Activated CD4-positive, alpha-beta T cell treated with anti-CD3 and anti-CD28 coated beads for 36 hours (primary cell): Measurements from ENCODE around the gene PAX3. TPM values are rescaled to one million over a fixed set of nuclear protein-coding genes. Genes with fewer than 3 reads are reported as not detected.

Source experiments
- ATAC-seq: fragments of 200-7000 bp; cut with Tn5 transposase; one replicate; pipeline ENCODE4 v1.10.0; 2021; ENCODE audit warnings: mild to moderate bottlenecking, moderate library complexity
- CTCF ChIA-PET: fragments of 350-600 bp; sonication (Branson Sonifier 250); formaldehyde crosslinking; loops from one replicate; lab custom pipeline; 2021; ENCODE audit warnings: antibody characterized with exemption; lab: Charles Lee
- POLR2A ChIA-PET: fragments of 350-600 bp; sonication (Branson Sonifier 250); formaldehyde crosslinking; loops from one replicate; lab custom pipeline; 2021; ENCODE audit warnings: antibody characterized with exemption, inconsistent platforms; lab: Charles Lee
- DNase-seq: peaks from one replicate; pipeline ENCODE4 v3.0.0-alpha.2; 2020
- H3K27ac Mint-ChIP-seq: one replicate; pipeline ENCODE4 v1.8.0; 2021; ENCODE audit warnings: mixed read lengths
- H3K27me3 Mint-ChIP-seq: one replicate; pipeline ENCODE4 v1.8.0; 2021; ENCODE audit warnings: mixed read lengths
- H3K36me3 Mint-ChIP-seq: one replicate; pipeline ENCODE4 v1.8.0; 2021; ENCODE audit warnings: low read depth, mixed read lengths
- H3K4me1 Mint-ChIP-seq: one replicate; pipeline ENCODE4 v1.8.0; 2021; ENCODE audit warnings: mixed read lengths
- H3K4me3 Mint-ChIP-seq: one replicate; pipeline ENCODE4 v1.8.0; 2021; ENCODE audit warnings: mild to moderate bottlenecking, moderate library complexity, mixed read lengths
- H3K9me3 Mint-ChIP-seq: one replicate; pipeline ENCODE4 v1.8.0; 2021; ENCODE audit warnings: low read depth, mixed read lengths
- intact Hi-C, 2 experiments: fragments of 100-400 bp; cut with DNase I in 1 of 2; cut with micrococcal nuclease in 1 of 2; formaldehyde crosslinking; loops; one replicate each; pipeline versions ENCODE4 v1.14.2 to v1.15.1; 2022 to 2024; cut with DNase I, micrococcal nuclease
- total RNA-seq, 2 experiments: library from RNA; stranded (reverse); gene quantifications; one replicate each; pipeline ENCODE4 v1.2.3, GENCODE V29; 2021

Gene PAX3
- total RNA-seq, 2 experiments from 2014 or later, result not detected

GRCh38 chr2:222256250-222256649, 42.5 kb downstream of the PAX3 start:
- Mint-ChIP-seq H3K27me3 (peaks cover 7% of the 10 kb centered on the region), H3K36me3 (no peaks in the 10 kb centered on the region), H3K4me3 (no peak overlapping the region), H3K27ac (no peak overlapping the region), H3K4me1 (no peaks in the 10 kb centered on the region), H3K9me3 (no peaks in the 10 kb centered on the region)
- DNase-seq (no peak), ATAC-seq (no peak)
- intact Hi-C loops, result no loop called here
- CTCF ChIA-PET, result interaction anchor here (0.7 kb wide), 1 partner anchor 444 kb away, joined by 3 read pairs; no protein-coding TSS in a partner anchor
- POLR2A ChIA-PET, result no interaction called here

- no peaks in the 10 kb centered on the region for H3K36me3 Mint-ChIP-seq
- DNase-seq, result no peak
- ChIA-PET CTCF (no interaction called here), POLR2A (no interaction called here)
- H3K27ac Mint-ChIP-seq, result no peak overlapping the region
- intact Hi-C loops, result no loop called here
- no peak overlapping the region for H3K4me3 Mint-ChIP-seq
- no peak for ATAC-seq
- no peaks in the 10 kb centered on the region for H3K4me1 Mint-ChIP-seq
- H3K27me3 Mint-ChIP-seq, result peaks cover 7% of the 10 kb centered on the region
- H3K9me3 Mint-ChIP-seq, result no peaks in the 10 kb centered on the region
These were observed 43.7 kb downstream of the PAX3 start for GRCh38 chr2:222255090-222255489.

GRCh38 chr2:222250313-222250712, 48.5 kb downstream of the PAX3 start:
- Mint-ChIP-seq H3K27me3 (peaks cover 5% of the 10 kb centered on the region), H3K9me3 (no peaks in the 10 kb centered on the region), H3K4me3 (no peak overlapping the region), H3K36me3 (no peaks in the 10 kb centered on the region), H3K4me1 (no peaks in the 10 kb centered on the region), H3K27ac (no peak overlapping the region)
- DNase-seq (no peak), ATAC-seq (no peak)
- ChIA-PET POLR2A (no interaction called here), CTCF (no interaction called here)
- intact Hi-C loops, result no loop called here

GRCh38 chr2:222249444-222249843, 49.4 kb downstream of the PAX3 start:
- ATAC-seq, result no peak
- no peak overlapping the region for H3K27ac Mint-ChIP-seq
- H3K9me3 Mint-ChIP-seq, result no peaks in the 10 kb centered on the region
- DNase-seq, result no peak
- CTCF ChIA-PET, result no interaction called here
- no peaks in the 10 kb centered on the region for H3K4me1 Mint-ChIP-seq
- intact Hi-C loops, result no loop called here
- peaks cover 5% of the 10 kb centered on the region for H3K27me3 Mint-ChIP-seq
- POLR2A ChIA-PET, result no interaction called here
- no peaks in the 10 kb centered on the region for H3K36me3 Mint-ChIP-seq
- no peak overlapping the region for H3K4me3 Mint-ChIP-seq

GRCh38 chr2:222248818-222249217, 50.0 kb downstream of the PAX3 start:
- Mint-ChIP-seq H3K4me3 (no peak overlapping the region), H3K4me1 (no peaks in the 10 kb centered on the region), H3K27me3 (peaks cover 8% of the 10 kb centered on the region), H3K36me3 (no peaks in the 10 kb centered on the region), H3K27ac (no peak overlapping the region), H3K9me3 (no peaks in the 10 kb centered on the region)
- ChIA-PET CTCF (no interaction called here), POLR2A (no interaction called here)
- DNase-seq, result no peak
- no peak for ATAC-seq
- intact Hi-C loops, result no loop called here

GRCh38 chr2:222248256-222248655, 50.5 kb downstream of the PAX3 start:
- Mint-ChIP-seq H3K36me3 (no peaks in the 10 kb centered on the region), H3K27me3 (peaks cover 11% of the 10 kb centered on the region), H3K27ac (no peak overlapping the region), H3K4me3 (no peak overlapping the region), H3K4me1 (no peaks in the 10 kb centered on the region), H3K9me3 (no peaks in the 10 kb centered on the region)
- POLR2A ChIA-PET, result no interaction called here
- intact Hi-C loops, result no loop called here
- CTCF ChIA-PET, result no interaction called here
- DNase-seq, result no peak
- ATAC-seq, result no peak

- POLR2A ChIA-PET, result no interaction called here
- H3K4me1 Mint-ChIP-seq, result no peaks in the 10 kb centered on the region
- no peak for DNase-seq
- intact Hi-C loops, result no loop called here
- H3K9me3 Mint-ChIP-seq, result no peaks in the 10 kb centered on the region
- H3K4me3 Mint-ChIP-seq, result no peak overlapping the region
- CTCF ChIA-PET, result interaction anchor here (0.5 to 0.6 kb wide), 2 partner anchors 24 to 33 kb away, joined by 3 read pairs; no protein-coding TSS in a partner anchor
- H3K27ac Mint-ChIP-seq, result no peak overlapping the region
- ATAC-seq, result peak; percentile 71
- H3K27me3 Mint-ChIP-seq, result peaks cover 35% of the 10 kb centered on the region
- no peaks in the 10 kb centered on the region for H3K36me3 Mint-ChIP-seq
These were observed 56.3 kb downstream of the PAX3 start for GRCh38 chr2:222242532-222242931.

GRCh38 chr2:222241128-222241870, 57.5 kb downstream of the PAX3 start:
- ChIA-PET CTCF (no interaction called here), POLR2A (no interaction called here)
- H3K27me3 Mint-ChIP-seq, result peaks cover 35% of the 10 kb centered on the region
- no peaks in the 10 kb centered on the region for H3K4me1 Mint-ChIP-seq
- no peak for ATAC-seq
- no peak for DNase-seq
- no peak overlapping the region for H3K27ac Mint-ChIP-seq
- no peak overlapping the region for H3K4me3 Mint-ChIP-seq
- intact Hi-C loops, result no loop called here
- H3K9me3 Mint-ChIP-seq, result no peaks in the 10 kb centered on the region
- no peaks in the 10 kb centered on the region for H3K36me3 Mint-ChIP-seq

- Mint-ChIP-seq H3K4me1 (no peaks in the 10 kb centered on the region), H3K36me3 (no peaks in the 10 kb centered on the region), H3K27ac (no peak overlapping the region), H3K4me3 (no peak overlapping the region), H3K9me3 (no peaks in the 10 kb centered on the region), H3K27me3 (peaks cover 35% of the 10 kb centered on the region)
- DNase-seq (no peak), ATAC-seq (no peak)
- CTCF ChIA-PET, result no interaction called here
- POLR2A ChIA-PET, result no interaction called here
- intact Hi-C loops, result no loop called here
These were observed 58.1 kb downstream of the PAX3 start for GRCh38 chr2:222240676-222241049.

- no peaks in the 10 kb centered on the region for H3K9me3 Mint-ChIP-seq
- H3K36me3 Mint-ChIP-seq, result no peaks in the 10 kb centered on the region
- DNase-seq (no peak), ATAC-seq (no peak)
- peaks cover 32% of the 10 kb centered on the region for H3K27me3 Mint-ChIP-seq
- CTCF ChIA-PET, result no interaction called here
- H3K4me3 Mint-ChIP-seq, result no peak overlapping the region
- POLR2A ChIA-PET, result interaction anchor here (0.6 kb wide), 1 partner anchor 414 kb away, joined by 3 read pairs; no protein-coding TSS in a partner anchor
- intact Hi-C loops, result no loop called here
- no peaks in the 10 kb centered on the region for H3K4me1 Mint-ChIP-seq
- H3K27ac Mint-ChIP-seq, result no peak overlapping the region
These were observed 58.7 kb downstream of the PAX3 start for GRCh38 chr2:222239945-222240675.

- ChIA-PET POLR2A (no interaction called here), CTCF (interaction anchor here (0.7 to 0.8 kb wide), 2 partner anchors 150 to 192 kb away, joined by 3 read pairs; no protein-coding TSS in a partner anchor)
- Mint-ChIP-seq H3K27ac (no peak overlapping the region), H3K9me3 (no peaks in the 10 kb centered on the region), H3K36me3 (no peaks in the 10 kb centered on the region), H3K4me1 (no peaks in the 10 kb centered on the region), H3K27me3 (peaks cover 34% of the 10 kb centered on the region), H3K4me3 (no peak overlapping the region)
- DNase-seq (no peak), ATAC-seq (no peak)
- intact Hi-C loops, result no loop called here
These were observed 59.7 kb downstream of the PAX3 start for GRCh38 chr2:222239091-222239490.

GRCh38 chr2:222238072-222238471, 60.7 kb downstream of the PAX3 start:
- no peak for DNase-seq
- ChIA-PET POLR2A (no interaction called here), CTCF (no interaction called here)
- Mint-ChIP-seq H3K9me3 (no peaks in the 10 kb centered on the region), H3K36me3 (no peaks in the 10 kb centered on the region), H3K4me1 (no peaks in the 10 kb centered on the region), H3K27ac (no peak overlapping the region), H3K4me3 (no peak overlapping the region), H3K27me3 (peaks cover 28% of the 10 kb centered on the region)
- intact Hi-C loops, result no loop called here
- no peak for ATAC-seq
